Thoracic aorta (tissue), 2 donors: ENCODE results near the gene SPAG17. TPM values are rescaled to one million over a fixed set of nuclear protein-coding genes. Genes with fewer than 3 reads are reported as not detected.

Experiments
- ATAC-seq: fragments of 150-250 bp; one replicate; pipeline ENCODE4 v1.8.0; 2017; ENCODE audit warnings: low read depth; ENCODE audit not compliant: insufficient number of reproducible peaks, low FRiP score
- DNase-seq: peaks from one replicate; pipeline ENCODE4 v3.0.0-alpha.2; 2020; ENCODE audit warnings: low spot score
- H3K27ac ChIP-seq, 2 donors: fragments of 200-600 bp; sonication (generic); 1 replicate in 1 of 2; 2 replicates in 1 of 2; pipeline ENCODE4 v1.5.1; 2016; ENCODE audit warnings: mild to moderate bottlenecking in 2 of 2, moderate library complexity in 2 of 2
- H3K27me3 ChIP-seq: fragments of 200-600 bp; sonication (generic); replicated peaks from 2 replicates; pipeline ENCODE4 v1.6.0; 2016; ENCODE audit warnings: mild to moderate bottlenecking; ENCODE audit not compliant: insufficient read depth
- H3K36me3 ChIP-seq: fragments of 200-600 bp; sonication (generic); one replicate; pipeline ENCODE4 v1.5.1; 2016
- H3K4me1 ChIP-seq, 2 donors: fragments of 200-600 bp; sonication (generic); 1 replicate in 1 of 2; 2 replicates in 1 of 2; pipeline versions ENCODE4 v1.5.1 to v1.6.0; 2016; ENCODE audit warnings: low read depth in 2 of 2, mild to moderate bottlenecking in 1 of 2; ENCODE audit not compliant: control insufficient read depth in 1 of 2
- H3K4me3 ChIP-seq: fragments of 200-600 bp; sonication (generic); 2 replicates; pipeline ENCODE4 v1.5.1; 2016; ENCODE audit warnings: mild to moderate bottlenecking
- H3K9me3 ChIP-seq: fragments of 200-600 bp; sonication (generic); 2 replicates; pipeline ENCODE4 v1.5.1; 2016
- total RNA-seq, 2 donors: library from RNA; depleted of rRNA; stranded (reverse); fragments of >200 nt; gene quantifications; one replicate each; pipeline versions ENCODE4 v1.1.0 to v1.2.3, GENCODE V29; 2016
- TF ChIP-seq, protein P1 (sequence below): fragments of 200-600 bp; sonication (generic); IDR thresholded peaks from one replicate; pipeline ENCODE4 v1.5.1; 2019; ENCODE audit warnings: antibody characterized with exemption

The SPAG17 gene
- total RNA-seq, 2 donors from 2014 or later, result not detected

DNA sequence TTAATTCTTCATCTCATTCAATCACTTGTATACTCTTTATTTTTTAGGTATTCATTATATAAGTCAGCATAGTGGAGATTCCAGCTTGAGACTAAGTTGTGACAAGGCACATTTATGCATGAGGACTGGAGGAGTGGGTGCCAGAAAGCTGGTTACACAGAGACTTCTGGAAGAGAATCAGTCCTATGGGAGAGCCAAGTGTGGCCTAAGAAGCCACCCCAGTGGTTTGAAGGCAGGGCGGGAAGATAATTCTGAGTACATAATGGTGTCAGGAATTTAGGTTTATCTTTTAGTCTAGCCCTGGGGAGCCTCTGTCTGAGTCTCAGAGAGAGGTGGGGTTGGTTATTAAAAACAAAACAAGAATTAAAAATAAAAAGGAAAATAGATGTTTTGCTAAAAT lies 83.0 kb downstream of the SPAG17 start:
- ATAC-seq, result no peak
- Histone ChIP-seq H3K27me3 (no peaks in the 10 kb centered on the region), H3K4me3 (no peak overlapping the region), H3K27ac (no peak overlapping the region), H3K36me3 (no peaks in the 10 kb centered on the region), H3K9me3 (no peaks in the 10 kb centered on the region), H3K4me1 (no peaks in the 10 kb centered on the region)
- no peak for DNase-seq
- TF ChIP-seq, protein P1, sequence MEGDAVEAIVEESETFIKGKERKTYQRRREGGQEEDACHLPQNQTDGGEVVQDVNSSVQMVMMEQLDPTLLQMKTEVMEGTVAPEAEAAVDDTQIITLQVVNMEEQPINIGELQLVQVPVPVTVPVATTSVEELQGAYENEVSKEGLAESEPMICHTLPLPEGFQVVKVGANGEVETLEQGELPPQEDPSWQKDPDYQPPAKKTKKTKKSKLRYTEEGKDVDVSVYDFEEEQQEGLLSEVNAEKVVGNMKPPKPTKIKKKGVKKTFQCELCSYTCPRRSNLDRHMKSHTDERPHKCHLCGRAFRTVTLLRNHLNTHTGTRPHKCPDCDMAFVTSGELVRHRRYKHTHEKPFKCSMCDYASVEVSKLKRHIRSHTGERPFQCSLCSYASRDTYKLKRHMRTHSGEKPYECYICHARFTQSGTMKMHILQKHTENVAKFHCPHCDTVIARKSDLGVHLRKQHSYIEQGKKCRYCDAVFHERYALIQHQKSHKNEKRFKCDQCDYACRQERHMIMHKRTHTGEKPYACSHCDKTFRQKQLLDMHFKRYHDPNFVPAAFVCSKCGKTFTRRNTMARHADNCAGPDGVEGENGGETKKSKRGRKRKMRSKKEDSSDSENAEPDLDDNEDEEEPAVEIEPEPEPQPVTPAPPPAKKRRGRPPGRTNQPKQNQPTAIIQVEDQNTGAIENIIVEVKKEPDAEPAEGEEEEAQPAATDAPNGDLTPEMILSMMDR, result no peak

DNA sequence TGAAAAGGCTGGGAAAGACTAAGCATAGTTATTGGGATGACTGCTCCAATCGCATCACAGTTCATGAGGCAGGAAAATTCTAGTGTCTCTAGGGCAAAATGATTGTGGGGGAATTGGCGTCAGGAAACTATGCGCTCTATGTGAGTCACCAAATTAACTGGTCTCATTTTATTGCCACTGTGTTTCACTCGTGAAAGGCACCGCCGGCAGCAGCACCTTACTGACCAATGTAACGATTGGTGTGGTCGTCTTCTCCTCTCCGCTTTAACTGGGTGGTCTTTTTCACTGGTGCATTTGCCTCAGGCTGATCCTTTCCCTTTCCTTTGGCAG lies 83.5 kb downstream of the SPAG17 start:
- Histone ChIP-seq H3K27me3 (no peaks in the 10 kb centered on the region), H3K4me3 (no peak overlapping the region), H3K36me3 (no peaks in the 10 kb centered on the region), H3K4me1 (no peaks in the 10 kb centered on the region), H3K9me3 (no peaks in the 10 kb centered on the region), H3K27ac (no peak overlapping the region)
- no peak for ATAC-seq
- DNase-seq, result no peak
- TF ChIP-seq, protein P1, result no peak

DNA sequence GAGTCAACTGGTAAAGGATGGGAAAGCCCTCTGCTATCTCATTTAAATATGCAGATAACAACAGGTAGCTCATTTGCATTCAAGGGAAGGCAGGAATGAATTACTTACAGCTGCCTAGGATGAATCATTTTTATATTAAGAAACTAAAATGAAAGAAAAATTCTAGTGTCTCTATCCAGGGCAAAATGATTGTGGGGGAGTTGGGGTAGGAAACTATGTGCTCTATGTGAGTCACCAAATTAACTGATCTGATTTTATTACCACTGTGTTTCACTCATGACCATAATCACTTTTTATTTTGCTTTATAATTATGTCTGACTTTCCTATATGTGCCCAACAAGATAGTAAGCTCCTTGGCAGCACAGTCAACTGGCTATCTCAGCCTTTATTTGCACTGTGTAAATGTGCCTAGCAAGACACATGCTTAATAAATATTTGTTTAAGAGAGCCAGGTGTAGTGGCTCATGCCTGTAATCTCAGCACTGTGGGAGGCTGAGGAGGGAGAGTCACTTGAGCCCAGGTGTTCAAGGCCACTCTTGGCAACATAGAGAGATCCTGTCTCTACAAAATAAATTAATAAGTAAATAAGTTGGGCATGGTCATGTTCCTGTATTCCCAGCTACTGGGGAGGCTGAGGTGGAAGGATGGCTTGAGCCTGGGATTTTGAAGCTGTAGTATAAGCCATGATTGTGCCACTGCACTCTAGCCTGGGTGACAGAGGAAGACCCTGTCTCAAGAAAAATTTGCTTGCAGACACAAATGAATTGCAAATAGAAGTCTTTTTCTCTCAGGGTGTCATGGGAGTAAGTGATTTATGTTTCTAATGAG lies 84.1 kb downstream of the SPAG17 start:
- H3K27me3 ChIP-seq, result no peaks in the 10 kb centered on the region
- H3K27ac ChIP-seq, result no peak overlapping the region
- H3K4me3 ChIP-seq, result no peak overlapping the region
- no peak for ATAC-seq
- DNase-seq, result no peak
- TF ChIP-seq, protein P1, result no peak
- no peaks in the 10 kb centered on the region for H3K9me3 ChIP-seq
- H3K4me1 ChIP-seq, result no peaks in the 10 kb centered on the region
- H3K36me3 ChIP-seq, result no peaks in the 10 kb centered on the region

DNA sequence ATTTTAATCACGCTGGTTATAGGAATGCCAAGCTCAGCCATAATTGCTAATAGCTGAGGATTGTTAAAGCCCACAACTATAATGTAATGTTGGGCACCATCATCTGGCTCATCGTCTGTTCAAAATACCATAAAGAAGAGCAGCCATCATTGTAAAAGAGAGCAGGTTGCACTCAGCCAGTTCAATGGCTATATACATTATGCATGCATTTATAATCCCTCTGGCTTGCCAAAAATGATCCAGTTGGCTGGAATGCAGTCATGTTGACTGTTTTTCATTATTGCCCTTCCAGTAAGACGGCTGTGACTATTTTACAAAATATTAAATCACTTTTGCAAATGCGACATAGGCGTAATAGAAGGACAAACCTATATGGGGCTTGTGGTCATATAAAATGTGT lies 85.3 kb downstream of the SPAG17 start:
- H3K9me3 ChIP-seq, result no peaks in the 10 kb centered on the region
- no peak for DNase-seq
- TF ChIP-seq, protein P1, result no peak
- no peaks in the 10 kb centered on the region for H3K27me3 ChIP-seq
- H3K4me1 ChIP-seq, result no peaks in the 10 kb centered on the region
- H3K36me3 ChIP-seq, result no peaks in the 10 kb centered on the region
- no peak for ATAC-seq
- H3K4me3 ChIP-seq, result no peak overlapping the region
- H3K27ac ChIP-seq, result no peak overlapping the region

DNA sequence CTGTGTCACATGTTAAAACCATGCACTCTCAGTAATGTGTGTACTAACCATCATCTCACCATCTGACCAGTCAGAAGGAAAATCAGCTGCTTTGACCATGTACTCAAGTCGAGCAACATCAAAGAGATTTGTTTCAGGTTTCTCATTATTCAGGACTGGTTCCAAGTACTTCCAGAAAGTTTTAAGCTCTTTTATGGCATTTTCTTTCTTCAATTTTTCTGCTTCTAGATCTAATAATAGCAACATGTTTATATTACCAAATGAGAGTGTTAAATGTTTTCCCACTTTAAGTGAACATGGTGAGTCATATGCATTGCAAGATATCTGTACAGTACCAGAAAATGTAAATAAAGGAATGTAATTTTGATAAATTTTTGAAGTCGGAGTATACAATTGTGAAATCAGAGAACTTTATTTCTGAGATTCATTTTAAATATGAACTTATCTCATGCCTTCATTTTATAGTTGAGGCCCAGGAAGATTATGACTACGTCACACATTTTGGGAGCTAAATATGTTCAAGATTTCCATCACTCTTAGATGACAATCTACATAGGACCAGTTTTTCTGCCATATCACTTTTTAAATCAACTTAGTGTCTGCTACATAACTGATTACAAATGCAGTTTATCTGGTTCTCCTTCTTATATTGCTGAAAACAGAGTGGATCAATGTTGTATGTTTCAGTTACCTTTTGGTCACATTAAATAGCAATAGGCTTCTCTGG lies 87.2 kb downstream of the SPAG17 start:
- no peak overlapping the region for H3K4me3 ChIP-seq
- H3K27me3 ChIP-seq, result no peaks in the 10 kb centered on the region
- TF ChIP-seq, protein P1, result no peak
- DNase-seq (no peak), ATAC-seq (no peak)
- no peaks in the 10 kb centered on the region for H3K9me3 ChIP-seq
- H3K4me1 ChIP-seq, result no peaks in the 10 kb centered on the region
- no peaks in the 10 kb centered on the region for H3K36me3 ChIP-seq
- H3K27ac ChIP-seq, result no peak overlapping the region
